SU-DHL-6 (cell line): Measurements from ENCODE around the gene PIBF1.

Experiments used
- H2AFZ ChIP-seq: fragments of 200-600 bp; sonication (generic); 2 replicates; pipeline ENCODE4 v1.6.1; 2014; ENCODE audit warnings: low read depth, mild to moderate bottlenecking, moderate library complexity, mixed read lengths, antibody characterized with exemption, low read length; ENCODE audit not compliant: severe bottlenecking
- H3F3A ChIP-seq: fragments of 200-600 bp; shearing (Covaris generic); 2 replicates; pipeline ENCODE4 v1.6.0; 2016; ENCODE audit warnings: antibody characterized with exemption, mild to moderate bottlenecking; ENCODE audit not compliant: insufficient read depth
- H3K27ac ChIP-seq: fragments of 200-600 bp; sonication (generic); 2 replicates; pipeline ENCODE4 v1.5.1; 2016; ENCODE audit warnings: low read depth, mild to moderate bottlenecking, low read length, moderate library complexity, mixed read lengths
- H3K27me3 ChIP-seq: fragments of 200-600 bp; sonication (generic), shearing (Covaris generic); 2 replicates; pipeline ENCODE4 v1.6.0; 2014; ENCODE audit warnings: mild to moderate bottlenecking, low read length
- H3K36me3 ChIP-seq: fragments of 200-600 bp; sonication (generic); 2 replicates; pipeline ENCODE4 v1.6.1; 2014; ENCODE audit warnings: mild to moderate bottlenecking, low read length, mixed read lengths
- H3K4me2 ChIP-seq: fragments of 300-600, 200-600 bp; shearing (Covaris generic), sonication (generic); 2 replicates; pipeline ENCODE4 v1.6.0; 2014; ENCODE audit warnings: low read length, low read depth, mild to moderate bottlenecking; ENCODE audit not compliant: poor library complexity, severe bottlenecking
- H3K4me3 ChIP-seq: fragments of 200-600 bp; sonication (generic); 2 replicates; pipeline ENCODE4 v1.5.1; 2014; ENCODE audit warnings: antibody characterized with exemption, low read length, mild to moderate bottlenecking, mixed read lengths; ENCODE audit not compliant: insufficient read depth, poor library complexity, severe bottlenecking
- H3K79me2 ChIP-seq: fragments of 200-600 bp; sonication (generic); 2 replicates; pipeline ENCODE4 v1.6.1; 2014; ENCODE audit warnings: mild to moderate bottlenecking, low read length, moderate library complexity; ENCODE audit not compliant: insufficient read depth
- H3K9ac ChIP-seq: fragments of 200-600 bp; sonication (generic); 2 replicates; pipeline ENCODE4 v1.7.0; 2014; ENCODE audit warnings: mild to moderate bottlenecking, low read length
- H3K9me2 ChIP-seq: fragments of 200-600 bp; sonication (generic); replicated peaks from 2 replicates; pipeline ENCODE4 v1.6.1; 2014; ENCODE audit warnings: low read length; ENCODE audit not compliant: insufficient read depth
- H3K9me3 ChIP-seq: fragments of 200-600 bp; sonication (generic); 2 replicates; pipeline ENCODE4 v1.6.1; 2014; ENCODE audit warnings: low read length, mixed read lengths; ENCODE audit not compliant: insufficient read depth
- H4K20me1 ChIP-seq: fragments of 200-600 bp; sonication (generic); 2 replicates; pipeline ENCODE4 v1.6.1; 2014; ENCODE audit warnings: low read depth, mild to moderate bottlenecking, antibody characterized with exemption, low read length, moderate library complexity, mixed read lengths
- EZH2phosphoT487 ChIP-seq: fragments of 200-600 bp; sonication (generic), shearing (Covaris generic); conservative IDR thresholded peaks from 2 replicates; pipeline ENCODE4 v1.6.1; 2018; ENCODE audit warnings: mild to moderate bottlenecking, antibody characterized with exemption, low read length, moderate library complexity, mixed read lengths
- TF ChIP-seq, protein P1 (sequence below): fragments of 200-600 bp; sonication (generic); IDR thresholded peaks from one replicate; pipeline ENCODE4 v1.5.1; 2017; ENCODE audit warnings: antibody characterized with exemption, mild to moderate bottlenecking, low read length, moderate library complexity; ENCODE audit not compliant: insufficient read depth, poor library complexity, severe bottlenecking

The PIBF1 gene

DNA sequence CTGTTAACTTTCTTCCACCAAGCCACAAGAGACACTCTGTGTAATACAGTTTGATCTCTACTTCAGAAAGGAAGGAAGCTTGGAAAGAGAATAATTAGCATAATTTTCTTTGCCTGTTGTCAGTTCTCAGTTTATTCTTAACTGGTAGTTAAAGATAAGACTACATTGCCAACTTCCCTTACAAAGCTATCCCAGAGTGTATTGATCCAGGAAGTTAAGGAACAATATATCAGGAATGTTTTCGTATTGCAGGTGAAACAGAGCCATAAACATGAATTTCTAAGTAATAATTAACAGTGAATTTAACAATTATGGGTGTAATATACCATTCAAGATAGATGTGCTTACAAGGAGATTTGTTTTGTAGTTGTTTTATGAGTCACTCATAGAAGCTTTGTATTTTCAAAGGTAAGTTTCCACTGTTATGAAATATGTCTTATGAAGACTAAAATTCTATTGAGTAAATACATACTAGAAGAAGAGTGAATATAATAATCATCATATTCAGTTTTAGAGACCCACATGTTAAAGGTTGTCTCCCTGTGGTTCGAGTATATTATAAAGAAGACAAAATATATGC is 188.5 kb downstream of the PIBF1 start:
- H3K9me2 ChIP-seq = no peaks in the 10 kb centered on the region
- no peaks in the 10 kb centered on the region for H3F3A ChIP-seq
- H3K4me3 ChIP-seq = no peak overlapping the region
- H3K9ac ChIP-seq = no peak overlapping the region
- H2AFZ ChIP-seq = no peak overlapping the region
- H3K79me2 ChIP-seq = no peaks in the 10 kb centered on the region
- H3K27me3 ChIP-seq = no peaks in the 10 kb centered on the region
- H3K4me2 ChIP-seq = no peak overlapping the region
- TF ChIP-seq, protein P1, sequence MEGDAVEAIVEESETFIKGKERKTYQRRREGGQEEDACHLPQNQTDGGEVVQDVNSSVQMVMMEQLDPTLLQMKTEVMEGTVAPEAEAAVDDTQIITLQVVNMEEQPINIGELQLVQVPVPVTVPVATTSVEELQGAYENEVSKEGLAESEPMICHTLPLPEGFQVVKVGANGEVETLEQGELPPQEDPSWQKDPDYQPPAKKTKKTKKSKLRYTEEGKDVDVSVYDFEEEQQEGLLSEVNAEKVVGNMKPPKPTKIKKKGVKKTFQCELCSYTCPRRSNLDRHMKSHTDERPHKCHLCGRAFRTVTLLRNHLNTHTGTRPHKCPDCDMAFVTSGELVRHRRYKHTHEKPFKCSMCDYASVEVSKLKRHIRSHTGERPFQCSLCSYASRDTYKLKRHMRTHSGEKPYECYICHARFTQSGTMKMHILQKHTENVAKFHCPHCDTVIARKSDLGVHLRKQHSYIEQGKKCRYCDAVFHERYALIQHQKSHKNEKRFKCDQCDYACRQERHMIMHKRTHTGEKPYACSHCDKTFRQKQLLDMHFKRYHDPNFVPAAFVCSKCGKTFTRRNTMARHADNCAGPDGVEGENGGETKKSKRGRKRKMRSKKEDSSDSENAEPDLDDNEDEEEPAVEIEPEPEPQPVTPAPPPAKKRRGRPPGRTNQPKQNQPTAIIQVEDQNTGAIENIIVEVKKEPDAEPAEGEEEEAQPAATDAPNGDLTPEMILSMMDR = no peak
- TF ChIP-seq EZH2phosphoT487 = no peak
- no peaks in the 10 kb centered on the region for H4K20me1 ChIP-seq
- no peaks in the 10 kb centered on the region for H3K36me3 ChIP-seq
- H3K9me3 ChIP-seq = no peaks in the 10 kb centered on the region
- H3K27ac ChIP-seq = no peak overlapping the region

DNA sequence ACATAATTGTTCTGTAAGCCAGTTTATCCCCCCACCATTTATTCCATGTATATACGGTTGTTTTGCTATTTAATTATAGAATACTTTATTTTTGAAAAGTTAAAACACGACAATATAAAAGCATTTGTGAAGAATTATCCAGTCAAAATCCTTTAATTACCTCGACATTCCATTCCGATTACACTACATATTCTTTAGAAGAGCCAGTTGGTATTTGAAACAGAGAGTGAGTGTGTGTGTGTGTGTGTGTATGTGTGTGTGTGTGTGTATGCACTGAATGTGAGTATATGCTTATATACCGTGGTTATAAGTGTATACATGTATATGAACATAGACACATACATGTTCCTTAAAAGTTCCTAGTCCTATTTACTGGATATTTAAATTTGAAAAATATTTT is 189.0 kb downstream of the PIBF1 start:
- no peaks in the 10 kb centered on the region for H3K79me2 ChIP-seq
- no peak overlapping the region for H3K27ac ChIP-seq
- no peaks in the 10 kb centered on the region for H3K36me3 ChIP-seq

DNA sequence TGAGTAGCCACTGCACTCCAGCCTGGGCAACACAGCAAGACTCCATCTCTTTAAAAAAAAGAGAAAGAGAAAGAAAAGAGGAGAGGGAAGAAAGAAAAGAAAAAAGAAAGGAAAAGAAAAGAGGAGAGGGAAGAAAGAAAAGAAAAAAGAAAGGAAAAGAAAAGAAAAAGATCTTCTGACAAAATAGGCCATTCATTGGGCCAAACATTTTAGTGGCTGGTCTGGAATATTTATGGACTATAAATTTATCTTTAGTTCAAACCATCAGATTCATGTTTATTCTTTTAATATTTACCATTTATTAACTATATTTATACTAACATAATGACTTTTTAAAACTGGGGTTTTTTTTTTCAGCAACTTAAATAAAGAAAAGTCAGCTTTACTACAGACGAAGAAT is 191.3 kb downstream of the PIBF1 start:
- Histone ChIP-seq H3K36me3 (no peaks in the 10 kb centered on the region), H3K9me3 (no peaks in the 10 kb centered on the region), H3K9ac (no peak overlapping the region), H3K4me2 (no peak overlapping the region), H3K79me2 (no peaks in the 10 kb centered on the region), H3K27ac (no peak overlapping the region), H3K4me3 (no peak overlapping the region), H3K27me3 (no peaks in the 10 kb centered on the region), H4K20me1 (no peaks in the 10 kb centered on the region), H2AFZ (no peak overlapping the region), H3F3A (no peaks in the 10 kb centered on the region), H3K9me2 (no peaks in the 10 kb centered on the region)
- TF ChIP-seq EZH2phosphoT487 = no peak
- TF ChIP-seq, protein P1 = no peak

More for the DNA sequence above, 189.0 kb downstream of the PIBF1 start:
- Histone ChIP-seq H3K9me3 (no peaks in the 10 kb centered on the region), H3F3A (no peaks in the 10 kb centered on the region), H3K4me3 (no peak overlapping the region), H3K9me2 (no peaks in the 10 kb centered on the region), H2AFZ (no peak overlapping the region), H3K27me3 (no peaks in the 10 kb centered on the region), H3K9ac (no peak overlapping the region), H4K20me1 (no peaks in the 10 kb centered on the region), H3K4me2 (no peak overlapping the region)
- TF ChIP-seq EZH2phosphoT487 = no peak
- TF ChIP-seq, protein P1 = no peak
